Keratinocyte (primary cell): Measurements from ENCODE around the gene TPRA1. TPM values are rescaled to one million over a fixed set of nuclear protein-coding genes. Genes with fewer than 3 reads are reported as not detected.

ENCODE experiments used
- DNase-seq: peaks from one replicate; pipeline ENCODE4 v3.0.0-alpha.2; 2011; ENCODE audit warnings: low read depth, missing footprints, low spot score
- FAIRE-seq: peaks from 2 replicates; lab custom pipeline; 2011; peaks lifted over from hg19 to GRCh38; lab: Jason Lieb, UNC
- H2AFZ ChIP-seq: 2 replicates; pipeline ENCODE4 v1.6.0; 2012; ENCODE audit warnings: low read length, control low read depth, inconsistent platforms; ENCODE audit not compliant: control insufficient read depth
- H3K27ac ChIP-seq: 2 replicates; pipeline ENCODE4 v1.5.1; 2011; ENCODE audit warnings: low read length; ENCODE audit not compliant: control insufficient read depth, insufficient read depth
- H3K27me3 ChIP-seq: 3 replicates; pipeline ENCODE4 v1.6.0; 2011; ENCODE audit warnings: low read length; ENCODE audit not compliant: control insufficient read depth, insufficient read depth; ENCODE audit errors: extremely low read depth
- H3K36me3 ChIP-seq, 2 experiments: 2 replicates in 1 of 2; 3 replicates in 1 of 2; pipeline ENCODE4 v1.5.1; 2011; ENCODE audit warnings: low read length in 2 of 2, mild to moderate bottlenecking in 1 of 2; ENCODE audit not compliant: control insufficient read depth in 2 of 2, insufficient read depth in 2 of 2; ENCODE audit errors: extremely low read depth in 1 of 2
- H3K4me1 ChIP-seq: 3 replicates; pipeline ENCODE4 v1.5.1; 2011; ENCODE audit warnings: low read length; ENCODE audit not compliant: control insufficient read depth, insufficient read depth; ENCODE audit errors: extremely low read depth
- H3K4me2 ChIP-seq: 3 replicates; pipeline ENCODE4 v1.6.0; 2011; ENCODE audit warnings: low read depth, low read length; ENCODE audit not compliant: control insufficient read depth, insufficient read depth; ENCODE audit errors: extremely low read depth
- H3K4me3 ChIP-seq, 3 experiments: fragments of 200-600 bp in 1 of 3; sonication (generic) in 1 of 3; 2 replicates in 2 of 3; 3 replicates in 1 of 3; pipeline ENCODE4 v1.5.1; 2011 to 2016; ENCODE audit warnings: low read length in 3 of 3, mild to moderate bottlenecking in 3 of 3, control low read depth in 2 of 3, inconsistent platforms in 1 of 3, low read depth in 1 of 3, mixed read lengths in 1 of 3, mixed run types in 1 of 3, moderate library complexity in 1 of 3; ENCODE audit not compliant: control insufficient read depth in 2 of 3, insufficient read depth in 2 of 3; ENCODE audit errors: extremely low read depth in 1 of 3
- H3K79me2 ChIP-seq: 2 replicates; pipeline ENCODE4 v1.6.0; 2012; ENCODE audit warnings: low read length; ENCODE audit not compliant: control insufficient read depth, insufficient read depth
- H3K9ac ChIP-seq: 3 replicates; pipeline ENCODE4 v1.6.0; 2011; ENCODE audit warnings: low read length; ENCODE audit not compliant: control insufficient read depth, insufficient read depth; ENCODE audit errors: extremely low read depth
- H3K9me1 ChIP-seq: 3 replicates; pipeline ENCODE4 v1.6.0; 2011; ENCODE audit warnings: low read length; ENCODE audit not compliant: control insufficient read depth, insufficient read depth; ENCODE audit errors: extremely low read depth
- H3K9me3 ChIP-seq: 2 replicates; pipeline ENCODE4 v1.5.1; 2012; ENCODE audit warnings: low read depth, low read length; ENCODE audit not compliant: control insufficient read depth
- H4K20me1 ChIP-seq: 3 replicates; pipeline ENCODE4 v1.6.0; 2011; ENCODE audit warnings: low read length; ENCODE audit not compliant: control insufficient read depth, insufficient read depth; ENCODE audit errors: extremely low read depth
- CTCF ChIP-seq, 3 experiments: IDR thresholded peaks in 1 of 3; conservative IDR thresholded peaks in 1 of 3; optimal IDR thresholded peaks in 1 of 3; 2 replicates in 2 of 3; 3 replicates in 1 of 3; pipeline versions ENCODE3 to v1.5.1; 2011; ENCODE audit warnings: low read length in 3 of 3, mild to moderate bottlenecking in 3 of 3, moderate library complexity in 2 of 3, control low read depth in 1 of 3, inconsistent platforms in 1 of 3; ENCODE audit not compliant: insufficient read depth in 2 of 3; ENCODE audit errors: extremely low read depth in 1 of 3
- EZH2 ChIP-seq: IDR thresholded peaks from one replicate; pipeline ENCODE4 v1.6.1; 2012; ENCODE audit warnings: inconsistent platforms, mild to moderate bottlenecking, low read length, moderate library complexity
- dilution Hi-C: fragments of 300-500 bp; cut with MboI; formaldehyde crosslinking; loops from one replicate; pipeline ENCODE4 v1.7.0; 2020; ENCODE audit warnings: low sequenced_read_pairs; ENCODE audit not compliant: extremely low pct_ligation_motif_present
- polyA plus RNA-seq, 5 experiments: library from polyadenylated mRNA; depleted of rRNA in 3 of 5; stranded (reverse) in 3 of 5; stranded (forward) in 1 of 5; unstranded in 1 of 5; fragments of >200 nt; gene quantifications; 1 replicate in 1 of 5; 2 replicates in 3 of 5; 3 replicates in 1 of 5; pipeline versions ENCODE4 v1.2.1 to v1.2.3, GENCODE V29; 2011 to 2012; ENCODE audit warnings: missing spikeins in 2 of 5, low read depth in 1 of 5, low replicate concordance in 1 of 5

The TPRA1 gene
- polyA plus RNA-seq, 1 donor (not counting 4 experiments of a cell fraction or from before 2014, with no cell fraction given), result 22.2 TPM

DNA sequence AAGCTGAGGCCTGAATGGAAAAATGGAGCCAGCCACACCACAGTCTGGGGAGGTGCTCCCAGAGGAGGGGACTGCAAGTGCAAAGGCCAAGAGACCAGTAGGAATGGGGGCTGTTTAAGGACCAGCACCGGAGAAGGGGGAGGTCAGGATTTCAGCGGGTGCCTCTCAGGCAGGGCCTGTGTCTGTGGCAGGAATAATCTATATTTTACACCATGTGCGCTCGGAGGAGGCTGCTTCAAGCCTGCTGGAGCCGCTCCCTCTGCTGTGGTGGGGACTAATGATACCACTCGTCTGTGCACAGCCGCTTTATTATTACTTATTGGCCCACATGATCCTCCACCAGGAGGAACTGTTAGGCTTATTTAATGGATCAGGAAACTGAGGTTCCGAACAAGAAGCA, 45.3 kb downstream of the TPRA1 start:
- H3K27ac ChIP-seq, result no peak overlapping the region
- H3K27me3 ChIP-seq, result no peaks in the 10 kb centered on the region
- H3K9me1 ChIP-seq, result no peaks in the 10 kb centered on the region
- H3K9ac ChIP-seq, result no peak overlapping the region
- TF ChIP-seq EZH2, result no peak
- no peak for TF ChIP-seq CTCF (optimal IDR thresholded peaks at IDR 0.05 in 1 of 3, IDR thresholded peaks at IDR 0.05 in 1 of 3, conservative IDR thresholded peaks at IDR 0.05 in 1 of 3; ENCODE audit: extremely low read depth in 1 of 3, insufficient read depth in 2 of 3, low read length in 3 of 3)
- no peak for DNase-seq
- FAIRE-seq, result no peak
- dilution Hi-C loops, result no loop called here
- no peak overlapping the region for H2AFZ ChIP-seq
- no peak overlapping the region for H3K4me3 ChIP-seq
- H3K9me3 ChIP-seq, result no peaks in the 10 kb centered on the region
- peaks cover 2% of the 10 kb centered on the region for H3K4me1 ChIP-seq
- no peak overlapping the region for H3K4me2 ChIP-seq
- no peaks in the 10 kb centered on the region for H3K79me2 ChIP-seq
- H4K20me1 ChIP-seq, result no peaks in the 10 kb centered on the region
- no peaks in the 10 kb centered on the region for H3K36me3 ChIP-seq

GRCh38 chr3:127544803-127545201, 45.7 kb downstream of the TPRA1 start:
- DNase-seq, result no peak
- no peak for FAIRE-seq
- TF ChIP-seq EZH2, result no peak
- no peak for TF ChIP-seq CTCF (optimal IDR thresholded peaks at IDR 0.05 in 1 of 3, IDR thresholded peaks at IDR 0.05 in 1 of 3, conservative IDR thresholded peaks at IDR 0.05 in 1 of 3; ENCODE audit: extremely low read depth in 1 of 3, insufficient read depth in 2 of 3, low read length in 3 of 3)
- Histone ChIP-seq H4K20me1 (no peaks in the 10 kb centered on the region), H3K27ac (no peak overlapping the region), H3K9me3 (no peaks in the 10 kb centered on the region), H3K79me2 (no peaks in the 10 kb centered on the region), H3K4me3 (no peak overlapping the region), H3K4me2 (no peak overlapping the region), H3K9ac (no peak overlapping the region), H3K4me1 (peaks cover 1% of the 10 kb centered on the region), H2AFZ (no peak overlapping the region), H3K36me3 (no peaks in the 10 kb centered on the region), H3K9me1 (no peaks in the 10 kb centered on the region), H3K27me3 (no peaks in the 10 kb centered on the region)
- dilution Hi-C loops, result no loop called here
